ENCODE data around the gene ZNF343. TPM values are rescaled to one million over a fixed set of nuclear protein-coding genes. Genes with fewer than 3 reads are reported as not detected.
"Not testable (repeated sequence)": the region's sequence is repeated elsewhere in the genome, so short reads cannot be mapped to it uniquely, and the experiment has no call there.

The ZNF343 gene
- total RNA-seq, 1 experiment from 2014 or later: 13.8 TPM

- POLR2A ChIA-PET (ENCODE audit: low non-redundant PET): interaction anchor here (1.0 kb wide), 1 partner anchor 130 kb away, joined by 3 read pairs; no protein-coding TSS in a partner anchor
- Histone ChIP-seq H3K4me1 (ENCODE audit: insufficient read depth, low read length, poor library complexity, severe bottlenecking) (peaks cover 2% of the 10 kb centered on the region), H3K36me3 (ENCODE audit: insufficient read depth, low read length, poor library complexity, severe bottlenecking) (no peaks in the 10 kb centered on the region), H3K9me3 (ENCODE audit: low read depth, low read length, poor library complexity, severe bottlenecking) (no peaks in the 10 kb centered on the region), H3K4me3 (ENCODE audit: low read depth, low read length, poor library complexity, severe bottlenecking) (peak overlapping the region; percentile 91), H3K27me3 (replicated peaks; ENCODE audit: insufficient read depth, low read depth, low read length, poor library complexity) (no peaks in the 10 kb centered on the region), H3K27ac (ENCODE audit: low read depth, low read length, poor library complexity, severe bottlenecking) (peak overlapping the region; percentile 97)
- CTCF ChIA-PET: interaction anchor here (0.6 to 1.6 kb wide), 8 partner anchors 10 to 659 kb away, joined by 3 to 7 read pairs (median 4); no protein-coding TSS in a partner anchor
- DNase-seq (ENCODE audit: low spot score): peak; percentile 78
- intact Hi-C loops (cut with micrococcal nuclease; ENCODE audit: unreplicated experiment): loop anchor here (2.0 kb wide), 1 partner anchor 128 kb away; the partner anchor contains the start of gene NOP56
- TF ChIP-seq EZH2 (IDR thresholded peaks at IDR 0.05; ENCODE audit: borderline replicate concordance, low read depth, low read length, poor library complexity, severe bottlenecking): no peak
- no peak for TF ChIP-seq CTCF (conservative IDR thresholded peaks at IDR 0.05; ENCODE audit: low read depth, low read length)
- BruUV-seq (replicated peaks): TSS peak; percentile 78
These were observed 16.2 kb upstream of the ZNF343 start for GRCh38 chr20:2524709-2525506.

- TF ChIP-seq EZH2 (IDR thresholded peaks at IDR 0.05; ENCODE audit: borderline replicate concordance, low read depth, low read length, poor library complexity, severe bottlenecking) (no peak), CTCF (conservative IDR thresholded peaks at IDR 0.05; ENCODE audit: low read depth, low read length) (peak; percentile 97)
- BruUV-seq (replicated peaks): TSS peak; percentile 32
These were observed 15.4 kb upstream of the ZNF343 start for GRCh38 chr20:2523919-2524708.

GRCh38 chr20:2522826-2523429, 14.2 kb upstream of the ZNF343 start:
- H3K36me3 ChIP-seq (ENCODE audit: insufficient read depth, low read length, poor library complexity, severe bottlenecking); H3K27ac ChIP-seq (ENCODE audit: low read depth, low read length, poor library complexity, severe bottlenecking); DNase-seq (ENCODE audit: low spot score); H3K27me3 ChIP-seq (replicated peaks; ENCODE audit: insufficient read depth, low read depth, low read length, poor library complexity); H3K4me1 ChIP-seq (ENCODE audit: insufficient read depth, low read length, poor library complexity, severe bottlenecking); intact Hi-C loops (cut with micrococcal nuclease; ENCODE audit: unreplicated experiment); H3K9me3 ChIP-seq (ENCODE audit: low read depth, low read length, poor library complexity, severe bottlenecking); BruUV-seq (replicated peaks); H3K4me3 ChIP-seq (ENCODE audit: low read depth, low read length, poor library complexity, severe bottlenecking): not testable (repeated sequence)
- ChIA-PET POLR2A (ENCODE audit: low non-redundant PET) (interaction anchor here (0.6 kb wide), 1 partner anchor 803 kb away, joined by 6 read pairs; no protein-coding TSS in a partner anchor), CTCF (interaction anchor here (1.2 kb wide), 1 partner anchor 14 kb away, joined by 3 read pairs; no protein-coding TSS in a partner anchor)

More at GRCh38 chr20:2523919-2524708, 15.4 kb upstream of the ZNF343 start:
- H3K36me3 ChIP-seq (ENCODE audit: insufficient read depth, low read length, poor library complexity, severe bottlenecking): no peaks in the 10 kb centered on the region
- peak overlapping the region; percentile 97 for H3K27ac ChIP-seq (ENCODE audit: low read depth, low read length, poor library complexity, severe bottlenecking)
- ChIA-PET POLR2A (ENCODE audit: low non-redundant PET) (interaction anchor here (1.0 kb wide), 1 partner anchor 131 kb away, joined by 3 read pairs; no protein-coding TSS in a partner anchor), CTCF (interaction anchor here (0.6 to 1.6 kb wide), 8 partner anchors 9 to 666 kb away, joined by 3 to 7 read pairs (median 5); no protein-coding TSS in a partner anchor)
- H3K4me3 ChIP-seq (ENCODE audit: low read depth, low read length, poor library complexity, severe bottlenecking): peak overlapping the region; percentile 91
- peak; percentile 91 for DNase-seq (ENCODE audit: low spot score)
- peaks cover 2% of the 10 kb centered on the region for H3K4me1 ChIP-seq (ENCODE audit: insufficient read depth, low read length, poor library complexity, severe bottlenecking)
- H3K9me3 ChIP-seq (ENCODE audit: low read depth, low read length, poor library complexity, severe bottlenecking): no peaks in the 10 kb centered on the region
- intact Hi-C loops (cut with micrococcal nuclease; ENCODE audit: unreplicated experiment): loop anchor here (2.0 kb wide), 1 partner anchor 129 kb away; the partner anchor contains the start of gene NOP56
- no peaks in the 10 kb centered on the region for H3K27me3 ChIP-seq (replicated peaks; ENCODE audit: insufficient read depth, low read depth, low read length, poor library complexity)

All from A673 (cell line).